Glutamatergic neuron (in vitro differentiated cells): Measurements from ENCODE around the gene HEPACAM. TPM values are rescaled to one million over a fixed set of nuclear protein-coding genes. Genes with fewer than 3 reads are reported as not detected.

Experiments
- DNase-seq: peaks from one replicate; pipeline ENCODE4 v3.0.0; 2022
- H3K27ac Mint-ChIP-seq: one replicate; pipeline ENCODE4 v1.8.0; 2020; ENCODE audit warnings: mild to moderate bottlenecking, mixed read lengths, inconsistent platforms; ENCODE audit not compliant: unreplicated experiment
- H3K27me3 Mint-ChIP-seq: one replicate; pipeline ENCODE4 v1.8.0; 2020; ENCODE audit warnings: mild to moderate bottlenecking, moderate library complexity, mixed read lengths, inconsistent platforms; ENCODE audit not compliant: unreplicated experiment
- H3K36me3 Mint-ChIP-seq: one replicate; pipeline ENCODE4 v1.8.0; 2020; ENCODE audit warnings: mild to moderate bottlenecking, mixed read lengths, inconsistent platforms; ENCODE audit not compliant: unreplicated experiment
- H3K4me1 Mint-ChIP-seq: one replicate; pipeline ENCODE4 v1.8.0; 2020; ENCODE audit warnings: mild to moderate bottlenecking, low read depth, mixed read lengths, inconsistent platforms; ENCODE audit not compliant: unreplicated experiment
- H3K4me3 Mint-ChIP-seq: one replicate; pipeline ENCODE4 v1.8.0; 2020; ENCODE audit warnings: mild to moderate bottlenecking, mixed read lengths, inconsistent platforms; ENCODE audit not compliant: unreplicated experiment
- H3K9me3 Mint-ChIP-seq: one replicate; pipeline ENCODE4 v1.8.0; 2020; ENCODE audit warnings: mild to moderate bottlenecking, moderate library complexity, mixed read lengths, inconsistent platforms; ENCODE audit not compliant: unreplicated experiment
- total RNA-seq: library from RNA; stranded (reverse); fragmentation: NEBNext Ultra II Directional; extraction: Animal tissue kit (Norgen Biotek cat#: 25700); gene quantifications from one replicate; pipeline ENCODE4 v1.2.1, GENCODE V29; 2021; ENCODE audit not compliant: unreplicated experiment
- TF ChIP-seq, protein P1 (sequence below): fragments of 200-600 bp; sonication (generic); IDR thresholded peaks from one replicate; pipeline ENCODE4 v1.5.0; 2021; ENCODE audit not compliant: partially characterized antibody, unreplicated experiment

The HEPACAM gene
- total RNA-seq, 1 donor from 2014 or later, result not detected

DNA sequence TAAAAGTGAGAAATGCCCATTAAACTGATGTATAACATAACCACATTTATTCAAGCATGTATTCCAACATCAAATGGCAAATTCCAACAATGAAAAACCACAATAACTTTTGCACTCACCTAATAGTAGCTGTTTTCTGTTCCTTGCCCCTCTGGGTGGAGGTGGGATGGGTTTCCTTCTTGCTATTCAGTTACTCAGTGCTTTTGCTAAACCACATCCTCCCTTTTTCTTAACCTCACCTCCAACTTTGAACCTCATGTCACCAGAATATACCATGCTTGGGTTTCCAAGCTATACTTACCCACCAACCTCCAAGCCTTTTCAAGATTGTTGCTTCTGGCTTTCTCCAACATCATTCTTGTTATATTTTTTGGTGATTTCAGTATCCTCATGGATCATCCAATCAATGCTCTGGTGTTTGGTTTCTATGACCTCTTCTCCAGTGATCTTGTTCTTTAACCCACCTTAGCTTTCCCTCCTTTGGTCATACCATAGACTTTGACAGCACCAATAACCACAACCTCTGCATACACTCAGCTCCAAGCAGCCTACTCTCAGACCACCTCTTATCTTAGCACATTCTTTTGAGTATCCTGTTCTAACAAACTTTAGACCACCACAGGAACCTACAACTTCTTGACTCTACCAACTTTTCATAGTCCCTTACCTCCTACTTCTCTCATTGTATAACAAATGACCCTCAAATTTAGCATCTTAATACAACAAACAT is 14.9 kb upstream of the HEPACAM start:
- no peaks in the 10 kb centered on the region for H3K9me3 Mint-ChIP-seq
- TF ChIP-seq, protein P1, sequence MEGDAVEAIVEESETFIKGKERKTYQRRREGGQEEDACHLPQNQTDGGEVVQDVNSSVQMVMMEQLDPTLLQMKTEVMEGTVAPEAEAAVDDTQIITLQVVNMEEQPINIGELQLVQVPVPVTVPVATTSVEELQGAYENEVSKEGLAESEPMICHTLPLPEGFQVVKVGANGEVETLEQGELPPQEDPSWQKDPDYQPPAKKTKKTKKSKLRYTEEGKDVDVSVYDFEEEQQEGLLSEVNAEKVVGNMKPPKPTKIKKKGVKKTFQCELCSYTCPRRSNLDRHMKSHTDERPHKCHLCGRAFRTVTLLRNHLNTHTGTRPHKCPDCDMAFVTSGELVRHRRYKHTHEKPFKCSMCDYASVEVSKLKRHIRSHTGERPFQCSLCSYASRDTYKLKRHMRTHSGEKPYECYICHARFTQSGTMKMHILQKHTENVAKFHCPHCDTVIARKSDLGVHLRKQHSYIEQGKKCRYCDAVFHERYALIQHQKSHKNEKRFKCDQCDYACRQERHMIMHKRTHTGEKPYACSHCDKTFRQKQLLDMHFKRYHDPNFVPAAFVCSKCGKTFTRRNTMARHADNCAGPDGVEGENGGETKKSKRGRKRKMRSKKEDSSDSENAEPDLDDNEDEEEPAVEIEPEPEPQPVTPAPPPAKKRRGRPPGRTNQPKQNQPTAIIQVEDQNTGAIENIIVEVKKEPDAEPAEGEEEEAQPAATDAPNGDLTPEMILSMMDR, result no peak
- H3K36me3 Mint-ChIP-seq, result peaks cover 6% of the 10 kb centered on the region
- H3K27me3 Mint-ChIP-seq, result peaks cover 1% of the 10 kb centered on the region
- no peak overlapping the region for H3K27ac Mint-ChIP-seq
- no peaks in the 10 kb centered on the region for H3K4me1 Mint-ChIP-seq
- H3K4me3 Mint-ChIP-seq, result no peak overlapping the region
- DNase-seq, result no peak

DNA sequence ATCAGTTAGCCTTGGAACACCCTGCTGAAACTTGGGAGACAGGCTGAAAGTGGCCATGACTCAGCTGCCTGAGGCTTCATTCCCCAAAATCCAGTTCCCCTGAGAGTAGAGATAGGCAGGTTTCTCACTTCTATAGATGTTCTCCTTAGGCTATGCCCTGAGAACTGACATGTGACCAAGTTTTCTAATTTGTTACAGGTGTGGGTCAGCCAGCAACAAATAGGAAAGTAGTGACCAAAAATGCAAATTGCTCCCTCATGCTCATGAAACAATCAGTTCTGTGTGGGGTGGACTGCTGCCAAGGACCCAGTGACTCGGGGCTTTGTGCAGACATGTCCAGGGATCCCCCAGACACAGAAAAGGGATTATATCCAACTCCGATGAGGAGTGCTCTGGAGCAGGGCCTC is 10.9 kb upstream of the HEPACAM start:
- H3K4me1 Mint-ChIP-seq, result no peaks in the 10 kb centered on the region
- DNase-seq, result no peak
- H3K27me3 Mint-ChIP-seq, result peaks cover 2% of the 10 kb centered on the region
- no peaks in the 10 kb centered on the region for H3K9me3 Mint-ChIP-seq
- H3K4me3 Mint-ChIP-seq, result no peak overlapping the region
- TF ChIP-seq, protein P1, result no peak
- peaks cover 6% of the 10 kb centered on the region for H3K36me3 Mint-ChIP-seq
- no peak overlapping the region for H3K27ac Mint-ChIP-seq

GRCh38 chr11:124945826-124946225 is 10.0 kb upstream of the HEPACAM start:
- no peak overlapping the region for H3K27ac Mint-ChIP-seq
- H3K27me3 Mint-ChIP-seq, result peaks cover 2% of the 10 kb centered on the region
- no peak overlapping the region for H3K4me3 Mint-ChIP-seq
- DNase-seq, result no peak
- no peaks in the 10 kb centered on the region for H3K4me1 Mint-ChIP-seq
- TF ChIP-seq, protein P1, result no peak
- H3K9me3 Mint-ChIP-seq, result no peaks in the 10 kb centered on the region
- peaks cover 6% of the 10 kb centered on the region for H3K36me3 Mint-ChIP-seq

GRCh38 chr11:124944565-124944964 is 8.7 kb upstream of the HEPACAM start:
- Mint-ChIP-seq H3K4me3 (no peak overlapping the region), H3K4me1 (no peaks in the 10 kb centered on the region), H3K27ac (no peak overlapping the region), H3K9me3 (no peaks in the 10 kb centered on the region), H3K36me3 (peaks cover 6% of the 10 kb centered on the region), H3K27me3 (peaks cover 2% of the 10 kb centered on the region)
- TF ChIP-seq, protein P1, result no peak
- no peak for DNase-seq

DNA sequence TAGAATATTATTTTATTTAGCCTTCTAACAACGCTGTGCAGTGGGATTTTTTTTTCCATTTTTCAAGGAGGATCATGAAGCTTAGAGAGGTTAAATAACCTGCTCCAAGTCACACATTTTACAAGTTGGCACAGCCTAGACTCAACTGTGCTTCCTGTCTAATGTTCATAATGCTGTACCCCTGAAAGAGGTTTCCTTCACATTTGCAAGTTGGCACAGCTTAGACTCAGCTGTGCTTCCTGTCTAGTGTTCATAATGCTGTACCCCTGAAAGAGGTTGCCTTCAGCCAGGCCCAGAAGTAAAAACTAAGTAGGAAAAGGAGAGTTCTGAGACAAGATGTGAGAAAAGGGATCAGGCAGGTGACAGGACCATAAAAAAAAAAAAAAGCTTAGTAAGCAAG is 7.9 kb upstream of the HEPACAM start:
- peaks cover 2% of the 10 kb centered on the region for H3K27me3 Mint-ChIP-seq
- no peak for DNase-seq
- H3K36me3 Mint-ChIP-seq, result peaks cover 6% of the 10 kb centered on the region
- no peak overlapping the region for H3K27ac Mint-ChIP-seq
- no peak overlapping the region for H3K4me3 Mint-ChIP-seq
- H3K9me3 Mint-ChIP-seq, result no peaks in the 10 kb centered on the region
- H3K4me1 Mint-ChIP-seq, result no peaks in the 10 kb centered on the region
- TF ChIP-seq, protein P1, result no peak
